IMR-90 (cell line): ENCODE results near the gene NREP. TPM values are rescaled to one million over a fixed set of nuclear protein-coding genes. Genes with fewer than 3 reads are reported as not detected.

Source experiments
- ATAC-seq: fragments of 200-7000 bp; cut with Tn5 transposase; 2 replicates; pipeline ENCODE4 v1.9.1; 2020; ENCODE audit warnings: low read depth, mild to moderate bottlenecking, moderate library complexity
- BruUV-seq: library from RNA; stranded (reverse); fragments of 400-500 nt; replicated peaks from 2 replicates; lab custom pipeline; 2021; lab: Mats Ljungman, UMichigan
- CTCF ChIA-PET: fragments of 300-600 bp; formaldehyde crosslinking; extraction: SDS; loops from one replicate; lab custom pipeline; 2021; ENCODE audit warnings: antibody characterized with exemption; lab: Yijun Ruan, JAX
- POLR2A ChIA-PET: fragments of 300-600 bp; sonication (Branson Sonifier 250); formaldehyde crosslinking; loops from one replicate; lab custom pipeline; 2022; ENCODE audit warnings: antibody characterized with exemption; ENCODE audit not compliant: unreplicated experiment; lab: Charles Lee
- DNase-seq: peaks from one replicate; pipeline ENCODE4 v3.0.0; 2013
- H2AFZ ChIP-seq: replicated peaks from 2 replicates; pipeline ENCODE3; 2013; ENCODE audit warnings: low read length, mild to moderate bottlenecking; ENCODE audit not compliant: poor library complexity
- H2AK5ac ChIP-seq: 2 replicates; pipeline ENCODE4 v1.6.1; 2013; ENCODE audit warnings: low read depth, low read length, inconsistent platforms
- H2AK9ac ChIP-seq: replicated peaks from 2 replicates; pipeline ENCODE3; 2013; ENCODE audit warnings: mild to moderate bottlenecking, low read depth, low read length, moderate library complexity; ENCODE audit not compliant: poor library complexity
- H2BK120ac ChIP-seq: 2 replicates; pipeline ENCODE4 v1.6.1; 2013; ENCODE audit warnings: low read depth, low read length, inconsistent platforms
- H2BK15ac ChIP-seq: 3 replicates; pipeline ENCODE4 v1.6.1; 2013; ENCODE audit warnings: low read depth, low read length, inconsistent platforms
- H2BK20ac ChIP-seq: 2 replicates; pipeline ENCODE4 v1.6.1; 2013; ENCODE audit warnings: low read depth, mild to moderate bottlenecking, inconsistent platforms, low read length, moderate library complexity
- H2BK5ac ChIP-seq: 2 replicates; pipeline ENCODE4 v1.6.1; 2013; ENCODE audit warnings: mild to moderate bottlenecking, low read depth, low read length, inconsistent platforms; ENCODE audit not compliant: poor library complexity, severe bottlenecking
- H3K14ac ChIP-seq: replicated peaks from 2 replicates; pipeline ENCODE4 v1.6.1; 2013; ENCODE audit warnings: low read depth, low read length, inconsistent platforms
- H3K18ac ChIP-seq: 2 replicates; pipeline ENCODE4 v1.6.1; 2013; ENCODE audit warnings: low read depth, low read length, control low read depth
- H3K23ac ChIP-seq: 2 replicates; pipeline ENCODE4 v1.6.1; 2013; ENCODE audit warnings: low read depth, low read length, inconsistent platforms
- H3K27ac ChIP-seq: 2 replicates; pipeline ENCODE4 v1.5.1; 2013; ENCODE audit warnings: mild to moderate bottlenecking, control low read depth, low read length; ENCODE audit not compliant: insufficient read depth
- H3K27me3 ChIP-seq: 2 replicates; pipeline ENCODE4 v1.6.1; 2013; ENCODE audit warnings: low read length; ENCODE audit not compliant: control insufficient read depth, insufficient read depth
- H3K36me3 ChIP-seq: 2 replicates; pipeline ENCODE4 v1.6.1; 2013; ENCODE audit warnings: low read length, mixed read lengths; ENCODE audit not compliant: control insufficient read depth, insufficient read depth
- H3K4ac ChIP-seq: 2 replicates; pipeline ENCODE4 v1.6.1; 2013; ENCODE audit warnings: low read depth, low read length, inconsistent platforms
- H3K4me1 ChIP-seq: 2 replicates; pipeline ENCODE4 v1.6.1; 2013; ENCODE audit warnings: low read length, mixed read lengths; ENCODE audit not compliant: control insufficient read depth, insufficient read depth
- H3K4me2 ChIP-seq: 2 replicates; pipeline ENCODE4 v1.6.1; 2013; ENCODE audit warnings: low read depth, mild to moderate bottlenecking, control low read depth, low read length, moderate library complexity
- H3K4me3 ChIP-seq: 2 replicates; pipeline ENCODE4 v1.5.1; 2013; ENCODE audit warnings: low read depth, mild to moderate bottlenecking, control low read depth, low read length, moderate library complexity; ENCODE audit not compliant: insufficient read depth
- H3K56ac ChIP-seq: 2 replicates; pipeline ENCODE4 v1.6.1; 2013; ENCODE audit warnings: low read length, inconsistent platforms; ENCODE audit not compliant: insufficient read depth; ENCODE audit errors: extremely low read depth
- H3K79me1 ChIP-seq, 2 experiments: 2 replicates each; pipeline ENCODE4 v1.6.1; 2013; ENCODE audit warnings: low read length in 2 of 2, inconsistent platforms in 1 of 2, low read depth in 1 of 2
- H3K9ac ChIP-seq: 2 replicates; pipeline ENCODE4 v1.6.1; 2013; ENCODE audit warnings: low read depth, low read length, control low read depth
- H3K9me1 ChIP-seq: 2 replicates; pipeline ENCODE4 v1.6.1; 2013; ENCODE audit warnings: low read length, inconsistent platforms; ENCODE audit not compliant: insufficient read depth
- H3K9me3 ChIP-seq: 2 replicates; pipeline ENCODE4 v1.6.1; 2013; ENCODE audit warnings: low read length; ENCODE audit not compliant: control insufficient read depth, insufficient read depth
- H4K20me1 ChIP-seq: 2 replicates; pipeline ENCODE4 v1.6.1; 2013; ENCODE audit warnings: low read length, inconsistent platforms; ENCODE audit not compliant: insufficient read depth
- H4K5ac ChIP-seq: 2 replicates; pipeline ENCODE4 v1.6.1; 2013; ENCODE audit warnings: mild to moderate bottlenecking, low read depth, low read length, control low read depth
- H4K8ac ChIP-seq, 2 experiments: 2 replicates each; pipeline ENCODE4 v1.6.1; 2013; ENCODE audit warnings: low read depth in 2 of 2, low read length in 2 of 2, control low read depth in 1 of 2, inconsistent platforms in 1 of 2
- H4K91ac ChIP-seq: 2 replicates; pipeline ENCODE4 v1.6.1; 2013; ENCODE audit warnings: low read depth, low read length, inconsistent platforms; ENCODE audit not compliant: insufficient read depth
- CEBPB ChIP-seq: IDR thresholded peaks from 2 replicates; pipeline ENCODE4 v1.6.1; 2012; ENCODE audit warnings: low read depth, low read length, improper control_type of control experiment
- MAFK ChIP-seq: IDR thresholded peaks from 2 replicates; pipeline ENCODE4 v1.6.1; 2012; ENCODE audit warnings: low read depth, low read length, improper control_type of control experiment
- MXI1 ChIP-seq: IDR thresholded peaks from 2 replicates; pipeline ENCODE4 v1.6.1; 2012; ENCODE audit warnings: low read depth, mild to moderate bottlenecking, low read length, moderate library complexity, borderline replicate concordance
- NFE2L2 ChIP-seq: fragments of 150-350 bp; IDR thresholded peaks from 2 replicates; pipeline ENCODE4 v1.6.1; 2016; ENCODE audit warnings: low read depth, mild to moderate bottlenecking, low read length
- RAD21 ChIP-seq: IDR thresholded peaks from 2 replicates; pipeline ENCODE4 v1.6.1; 2012; ENCODE audit warnings: low read length, improper control_type of control experiment
- SMC3 ChIP-seq: fragments of 150-350 bp; IDR thresholded peaks from 2 replicates; pipeline ENCODE4 v1.6.1; 2016; ENCODE audit warnings: low read depth, mild to moderate bottlenecking, antibody characterized with exemption, low read length, moderate library complexity
- USF2 ChIP-seq: fragments of 150-350 bp; IDR thresholded peaks from 2 replicates; pipeline ENCODE4 v1.6.1; 2017; ENCODE audit warnings: mild to moderate bottlenecking, antibody characterized with exemption, low read length, low read depth
- WGBS, 2 experiments: methylation state at CpG; one replicate each; pipeline versions ENCODE4 v1.1.5 to v1.1.7; 2013; ENCODE audit warnings: missing lambda C conversion rate in 2 of 2; ENCODE audit not compliant: insufficient read length in 1 of 2; ENCODE audit errors: extremely low coverage in 2 of 2; 5-methylcytosine and 5-hydroxymethylcytosine counted together
- dilution Hi-C: fragments of 300-500 bp; cut with HindIII; formaldehyde crosslinking; loops from one replicate; pipeline ENCODE4 v1.14.3; 2018; ENCODE audit warnings: low sequenced_read_pairs; ENCODE audit not compliant: unreplicated experiment
- in situ Hi-C: fragments of 300-500 bp; cut with MboI; formaldehyde crosslinking; loops from 3 replicates; pipeline ENCODE4 v1.14.3; 2019; ENCODE audit warnings: low sequenced_read_pairs, inconsistent platforms, mixed read lengths
- intact Hi-C: fragments of 100-400 bp; cut with micrococcal nuclease; formaldehyde crosslinking; loops from 2 replicates; pipeline ENCODE4 v1.10.0; 2022
- polyA plus RNA-seq, 3 experiments: library from polyadenylated mRNA; depleted of rRNA; stranded (reverse); fragments of >200 nt; gene quantifications; 2 replicates each; pipeline ENCODE4 v1.2.3, GENCODE V29; 2012; ENCODE audit warnings: low replicate concordance in 1 of 3
- total RNA-seq: library from RNA; depleted of rRNA; stranded (reverse); fragments of >200 nt; gene quantifications from 2 replicates; pipeline ENCODE4 v1.2.3, GENCODE V29; 2012

NREP gene
- total and polyA plus RNA-seq, 2 of the 4 experiments (the other 2 are of a cell fraction), result 178 to 277 TPM

GRCh38 chr5:111745075-111745739, 11.8 kb downstream of the NREP start:
- in situ Hi-C loops, result no loop called here
- Histone ChIP-seq H3K4me2 (peak overlapping the region; percentile 31; the same call in 1 of the 2 replicates), H3K9ac (no peak overlapping the region), H2BK120ac (peak overlapping the region; percentile 73), H4K91ac (peak overlapping the region; percentile 31), H2BK15ac (no peak overlapping the region), H2AFZ (no peak overlapping the region), H2AK5ac (peak overlapping the region; percentile 48; the same call in 1 of the 2 replicates), H3K4me3 (no peak overlapping the region), H3K18ac (peak overlapping the region; percentile 89; the same call in 1 of the 2 replicates), H3K23ac (peak overlapping the region; percentile 71; the same call in 1 of the 2 replicates), H3K4ac (peak overlapping the region; percentile 81), H3K4me1 (peaks cover 32% of the 10 kb centered on the region), H3K9me1 (peaks cover 16% of the 10 kb centered on the region), H3K27me3 (no peaks in the 10 kb centered on the region), H3K79me1 (peaks cover 24 to 53% of the 10 kb centered on the region in 2 experiments), H3K27ac (peak overlapping the region; percentile 75; the same call in 1 of the 2 replicates), H2BK20ac (no peak overlapping the region), H2BK5ac (peak overlapping the region; percentile 81), H2AK9ac (no peak overlapping the region), H4K20me1 (no peaks in the 10 kb centered on the region), H3K36me3 (peaks cover 4% of the 10 kb centered on the region; the same call in 1 of the 2 replicates), H3K9me3 (no peaks in the 10 kb centered on the region), H4K5ac (peak overlapping the region; percentile 80), H3K56ac (no peak overlapping the region), H3K14ac (peak overlapping the region; percentile 53; the same call in 1 of the 2 replicates), H4K8ac (peak overlapping the region in 1 of 2 experiments; percentile 30; a peak in 3 of 4 replicates)
- TF ChIP-seq MAFK, result no peak
- TF ChIP-seq RAD21, result no peak
- TF ChIP-seq MXI1, result no peak
- TF ChIP-seq CEBPB, result no peak
- TF ChIP-seq USF2, result no peak
- no peak for TF ChIP-seq SMC3
- TF ChIP-seq NFE2L2, result no peak
- ATAC-seq, result no peak
- CTCF ChIA-PET, result interaction anchor here (1.4 kb wide), 1 partner anchor 10 kb away, joined by 3 read pairs; no protein-coding TSS in a partner anchor
- BruUV-seq, result no TSS peak
- no peak for DNase-seq
- POLR2A ChIA-PET, result no interaction called here
- intact Hi-C loops, result no loop called here
- WGBS, 2 experiments, result 0% methylated on average over 1 of the region's 4 CpGs; no CpG with 5 or more reads in 1 of the 2 experiments
- dilution Hi-C loops, result no loop called here
